Measurements from ENCODE around the gene FPR1.

The FPR1 gene

DNA sequence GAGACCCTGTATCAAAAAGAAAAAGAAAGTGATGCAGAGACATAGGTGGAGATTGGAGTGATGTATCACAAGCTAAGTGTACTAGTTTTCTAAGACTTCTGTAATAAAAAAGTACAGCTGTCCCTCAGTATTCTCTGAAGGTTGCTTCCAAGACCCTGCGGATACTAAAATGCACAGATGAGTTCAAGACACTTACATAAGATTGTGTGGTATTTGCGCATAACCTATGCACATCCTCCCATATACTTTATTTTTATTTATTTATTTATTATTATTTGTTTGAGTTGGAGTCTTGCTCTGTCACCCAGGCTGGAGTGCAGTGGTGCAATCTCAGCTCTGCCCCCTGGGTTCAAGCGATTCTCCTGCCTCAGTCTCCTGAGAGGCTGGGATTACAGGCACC, 14.3 kb downstream of the FPR1 start:
- DNase-seq (ENCODE audit: low read depth), result no peak

GRCh38 chr19:51735759-51736449, 15.8 kb downstream of the FPR1 start:
- DNase-seq (ENCODE audit: low read depth), result no peak

DNA sequence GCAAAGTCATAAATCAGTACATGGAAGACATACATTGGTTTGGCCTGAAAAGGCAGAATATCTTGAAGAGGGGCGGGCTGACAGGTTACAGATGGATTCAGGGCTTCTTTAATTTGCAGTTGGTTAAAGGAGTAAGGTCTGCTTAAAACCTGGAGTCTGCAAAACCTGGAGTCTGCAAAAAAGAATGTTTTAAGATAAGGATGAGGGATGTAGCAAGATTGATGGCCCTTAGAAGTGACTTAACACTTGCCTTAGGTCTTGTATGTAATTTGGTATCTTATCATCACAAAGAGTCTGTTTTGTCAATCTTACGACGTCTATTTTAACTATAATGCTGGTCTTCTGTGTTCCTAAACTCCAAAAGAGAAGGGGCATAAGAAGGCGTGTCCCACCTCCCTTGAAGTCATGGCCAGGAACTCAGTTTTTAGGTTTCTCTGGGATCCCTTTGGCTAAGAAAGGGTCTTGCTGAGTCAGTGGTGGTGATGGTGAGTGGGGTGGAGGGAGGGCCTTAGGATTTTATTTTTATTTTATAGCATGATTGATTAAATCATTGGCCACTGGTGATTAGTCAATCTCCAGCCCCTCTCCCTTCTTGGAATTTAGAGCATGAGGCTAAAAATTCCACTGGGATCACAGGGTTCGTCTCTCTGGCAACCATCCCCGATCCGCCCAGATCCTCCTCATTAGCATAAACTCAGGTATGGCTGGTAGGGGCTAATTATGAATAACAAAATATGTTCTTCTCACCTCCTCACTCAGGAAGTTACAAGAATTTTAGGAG, 17.7 kb downstream of the FPR1 start:
- no peak for DNase-seq (ENCODE audit: low read depth)

GRCh38 chr19:51729781-51730180, 21.9 kb downstream of the FPR1 start:
- DNase-seq (ENCODE audit: low read depth), result no peak

DNA sequence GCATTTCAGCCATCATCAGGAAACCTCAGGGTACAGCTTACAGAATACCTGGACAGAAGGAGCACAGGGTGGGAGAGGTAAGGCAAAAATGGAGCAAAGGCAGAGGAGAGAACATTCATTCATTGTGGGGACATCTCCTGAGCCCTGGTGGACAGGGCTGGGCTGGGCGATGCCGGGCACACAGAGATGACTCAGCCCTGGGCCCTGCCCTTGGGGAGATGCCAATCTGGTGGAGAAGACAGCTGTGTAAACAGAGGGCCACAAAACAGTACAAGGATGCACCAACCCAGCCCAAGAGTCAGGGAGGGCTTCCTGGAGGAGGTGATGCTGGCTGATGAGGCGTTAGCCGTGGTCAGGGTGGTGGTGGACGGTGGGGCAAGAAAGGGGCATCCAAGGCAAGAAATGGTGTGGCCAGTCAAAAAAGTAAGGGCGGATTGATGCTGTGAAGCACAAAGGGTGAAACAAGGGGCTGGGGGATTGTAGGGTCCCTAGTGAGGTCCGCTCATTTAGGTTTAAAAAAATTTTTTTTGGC, 24.3 kb downstream of the FPR1 start:
- no peak for DNase-seq (ENCODE audit: low read depth)

- DNase-seq (ENCODE audit: low read depth), result no peak
These were observed 25.6 kb downstream of the FPR1 start for GRCh38 chr19:51726049-51726448.

- no peak for DNase-seq (ENCODE audit: low read depth)
These were observed 27.1 kb downstream of the FPR1 start for GRCh38 chr19:51724543-51724942.

GRCh38 chr19:51722492-51722891, 29.2 kb downstream of the FPR1 start:
- no peak for DNase-seq (ENCODE audit: low read depth)

- DNase-seq (ENCODE audit: low read depth), result no peak
These were observed 29.8 kb downstream of the FPR1 start for GRCh38 chr19:51721905-51722304.

DNA sequence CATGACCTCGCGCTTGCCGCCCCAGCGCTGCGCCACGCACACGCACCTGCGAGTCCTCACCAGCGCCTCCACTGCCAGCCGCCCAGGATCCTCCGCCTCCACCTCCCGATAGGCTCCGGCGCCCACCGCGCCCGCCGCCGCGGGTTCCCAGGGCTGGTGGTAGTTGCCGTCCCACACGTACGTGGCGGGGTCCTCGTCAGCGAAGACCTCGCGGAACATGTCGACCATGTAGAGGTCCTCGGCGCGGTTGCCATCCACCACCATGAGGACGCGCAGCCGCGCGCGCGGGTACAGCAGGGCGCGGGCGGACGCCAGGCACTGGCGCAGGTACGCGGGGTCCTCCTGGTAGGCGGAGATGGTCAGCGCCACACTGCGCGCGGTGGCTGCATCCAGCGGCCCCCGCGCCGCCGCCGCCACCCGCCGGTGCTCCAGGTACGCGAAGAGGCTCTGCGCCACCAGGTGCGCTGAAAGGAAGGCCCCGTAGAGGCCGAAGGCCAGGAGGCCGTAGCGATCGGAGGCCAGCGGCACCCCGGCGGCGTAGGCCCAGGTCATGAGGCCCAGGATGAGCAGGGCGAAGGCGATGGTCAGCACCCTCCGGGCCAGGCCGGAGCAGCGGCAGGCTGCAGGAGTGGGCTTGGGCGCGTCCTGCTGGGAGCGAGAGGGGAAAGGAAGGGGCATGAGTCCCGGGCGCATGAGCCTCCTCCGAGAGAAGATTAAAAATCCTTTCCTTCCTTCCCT, 32.3 kb downstream of the FPR1 start:
- DNase-seq (ENCODE audit: low read depth), result no peak

GRCh38 chr19:51716925-51717324, 34.8 kb downstream of the FPR1 start:
- no peak for DNase-seq (ENCODE audit: low read depth)

GRCh38 chr19:51715850-51716249, 35.8 kb downstream of the FPR1 start:
- DNase-seq (ENCODE audit: low read depth), result no peak

DNA sequence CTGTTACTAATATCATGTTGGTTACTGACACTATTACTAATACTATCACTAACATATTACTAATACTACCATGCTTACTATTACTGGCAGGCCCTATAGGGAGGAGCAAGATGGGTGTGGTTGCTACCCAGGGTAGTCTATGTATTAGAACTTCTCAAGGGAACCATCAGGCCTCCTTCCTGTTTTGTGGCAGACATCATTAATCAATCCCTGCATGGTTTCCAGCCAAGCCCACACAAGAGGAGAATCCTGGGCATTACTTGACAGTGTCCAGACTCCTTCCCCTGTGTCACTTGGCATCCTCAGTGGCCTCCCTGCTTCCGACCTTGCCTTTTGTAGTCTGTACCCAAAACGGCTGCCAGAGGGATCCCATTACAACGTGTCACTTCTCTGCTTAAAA, 36.8 kb downstream of the FPR1 start:
- no peak for DNase-seq (ENCODE audit: low read depth)

DNA sequence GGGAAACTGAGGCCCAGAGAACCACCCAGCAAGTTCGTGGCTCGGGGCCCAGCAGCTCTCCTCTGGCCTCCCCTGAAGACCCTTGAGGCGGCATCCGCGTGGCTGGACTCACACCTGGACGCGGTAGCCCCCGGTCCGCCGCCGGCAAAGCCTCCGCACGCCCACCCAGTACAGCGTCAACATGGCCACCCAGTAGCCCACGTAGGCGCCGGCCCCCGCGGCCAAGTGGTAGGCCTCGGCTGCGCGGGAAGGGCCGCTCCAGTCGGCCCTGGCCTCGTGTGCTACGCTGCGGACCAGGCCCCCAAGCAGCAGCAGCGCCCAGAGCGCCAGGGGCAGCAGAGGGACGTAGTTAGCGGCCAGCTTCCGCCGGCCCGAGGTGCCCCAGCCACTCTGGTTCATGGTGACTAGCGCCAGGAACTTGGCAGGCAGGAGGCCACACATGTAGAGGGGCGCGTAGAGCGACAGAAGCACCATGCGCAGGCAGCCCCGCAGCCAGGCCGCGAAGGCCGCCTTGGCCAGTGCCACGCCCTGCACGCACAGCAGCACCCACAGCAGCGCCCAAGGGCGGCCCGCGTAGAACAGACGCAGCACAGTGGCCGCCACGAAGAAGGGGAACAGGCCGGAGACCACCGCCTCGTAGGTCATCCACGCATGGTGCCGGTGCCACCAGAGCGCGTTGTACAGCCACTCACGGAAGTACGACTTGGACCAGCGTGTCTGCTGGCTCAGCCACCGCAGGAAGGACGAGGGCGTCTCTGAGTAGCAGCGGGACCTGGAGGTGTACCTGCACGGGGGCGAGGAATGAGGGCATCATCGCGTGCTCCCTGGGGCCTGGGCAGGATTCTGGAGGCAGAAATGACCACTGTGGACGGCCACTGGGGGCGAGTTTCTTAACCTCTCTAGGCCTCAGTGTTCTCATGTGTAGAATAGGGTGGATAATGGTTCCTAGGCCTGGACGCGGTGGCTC, 38.1 kb downstream of the FPR1 start:
- no peak for DNase-seq (ENCODE audit: low read depth)

- DNase-seq (ENCODE audit: low read depth), result no peak
These were observed 39.1 kb downstream of the FPR1 start for GRCh38 chr19:51712461-51713081.

- no peak for DNase-seq (ENCODE audit: low read depth)
These were observed 40.0 kb downstream of the FPR1 start for GRCh38 chr19:51711702-51712101.

- no peak for DNase-seq (ENCODE audit: low read depth)
These were observed 41.5 kb downstream of the FPR1 start for GRCh38 chr19:51710163-51710562.

- DNase-seq (ENCODE audit: low read depth), result no peak
These were observed 42.1 kb downstream of the FPR1 start for GRCh38 chr19:51709575-51709974.

DNA sequence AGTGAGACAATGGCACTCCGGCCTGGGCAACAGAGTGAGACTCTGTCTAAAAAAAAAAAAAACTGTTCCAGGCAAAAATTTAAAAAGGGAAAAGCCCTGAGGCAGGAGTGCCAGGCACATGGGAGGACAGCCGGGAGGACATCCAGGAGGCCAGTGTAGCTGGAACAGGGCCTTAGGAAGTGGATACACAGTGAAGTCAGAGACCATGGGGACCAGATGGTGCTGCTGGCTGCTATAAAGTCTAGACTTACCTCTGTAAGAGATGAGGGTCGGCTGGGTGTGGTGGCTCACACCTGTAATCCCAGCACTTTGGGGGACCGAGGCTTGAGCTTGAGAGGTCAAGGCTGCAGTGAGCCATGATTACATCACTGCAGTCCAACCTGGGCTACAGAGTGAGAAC, 42.9 kb downstream of the FPR1 start:
- no peak for DNase-seq (ENCODE audit: low read depth)

DNA sequence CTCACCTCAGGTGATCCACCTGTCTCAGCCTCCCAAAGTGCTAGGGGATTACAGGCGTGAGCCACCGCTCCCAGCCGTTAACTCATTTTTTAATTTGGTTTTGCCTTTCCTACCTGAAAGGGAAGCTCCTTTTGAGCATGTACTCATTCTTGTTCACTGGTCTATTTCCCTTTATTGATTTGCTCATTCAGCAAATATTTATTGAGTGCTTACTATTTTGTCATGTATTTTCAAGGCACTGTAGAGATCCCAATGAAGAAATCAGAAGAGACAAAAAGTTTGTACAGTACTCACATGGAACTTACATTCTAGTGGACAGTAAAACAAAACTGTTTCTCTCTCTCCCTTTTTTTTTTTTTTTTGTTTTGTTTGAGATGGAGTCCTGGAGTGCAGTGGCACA, 44.8 kb downstream of the FPR1 start:
- DNase-seq (ENCODE audit: low read depth), result no peak

GRCh38 chr19:51706296-51706695, 45.4 kb downstream of the FPR1 start:
- DNase-seq (ENCODE audit: low read depth), result no peak

All from stimulated activated CD8-positive, alpha-beta memory T cell treated with anti-CD3 and anti-CD28 coated beads, Interleukin-4, amount 100 ng/mL, for 24 hours (primary cell).